ENCODE data around the gene TMEM9. TPM values are rescaled to one million over a fixed set of nuclear protein-coding genes. Genes with fewer than 3 reads are reported as not detected.

Gene TMEM9
- total RNA-seq, 1 experiment from 2014 or later = 435 TPM

DNA sequence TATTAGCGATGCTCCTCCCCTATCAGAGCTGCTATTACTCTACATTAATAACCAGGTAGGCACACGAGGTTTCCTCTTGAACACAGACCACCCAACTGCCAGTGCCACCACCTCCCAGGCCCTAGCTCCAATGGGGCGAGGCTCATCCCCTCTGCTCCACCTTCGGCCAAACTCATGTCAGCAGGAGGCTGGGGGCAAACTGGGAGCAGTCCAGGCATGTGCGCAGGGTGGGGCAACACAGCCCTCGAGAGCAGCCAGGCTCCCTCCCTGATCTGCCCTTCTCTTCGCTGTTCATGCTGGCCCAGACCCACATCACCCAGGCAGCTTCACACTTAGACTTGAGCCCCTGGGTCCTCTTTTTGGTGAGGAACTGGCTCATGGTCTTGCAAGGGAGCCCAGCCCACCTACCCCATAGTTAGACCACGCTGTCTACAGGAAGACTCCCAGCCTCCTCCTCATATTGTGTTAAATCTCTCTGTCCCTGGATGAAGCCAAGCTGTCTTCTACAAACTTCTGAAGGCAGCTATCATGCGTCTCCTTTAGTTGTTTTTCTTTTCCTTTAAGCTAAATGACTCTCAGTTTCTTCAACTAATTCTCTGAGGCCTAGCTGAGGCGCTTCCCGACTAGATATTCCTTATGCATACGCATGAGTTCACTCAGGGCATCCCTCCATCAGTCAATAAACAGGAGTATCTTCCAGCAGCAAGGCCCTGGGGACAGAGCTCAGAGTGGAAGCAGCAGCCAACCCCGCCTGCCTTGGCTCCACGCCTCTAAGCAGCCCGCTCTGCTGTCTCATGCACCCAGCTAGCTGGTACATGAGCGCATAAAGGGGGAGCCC is 12.0 kb downstream of the TMEM9 start:
- TF ChIP-seq EZH2 (IDR thresholded peaks at IDR 0.05; ENCODE audit: low read length, unreplicated experiment) = no peak
- TF ChIP-seq EZH2phosphoT487 (IDR thresholded peaks at IDR 0.05; ENCODE audit: borderline replicate concordance, low read length) = no peak
- no peak for TF ChIP-seq CTCF (conservative IDR thresholded peaks at IDR 0.05; ENCODE audit: low read depth, low read length)
- Histone ChIP-seq H3K36me3 (ENCODE audit: low read depth, low read length) (peaks cover 82% of the 10 kb centered on the region), H3K4me3 (ENCODE audit: low read length) (no peak overlapping the region), H3K27me3 (ENCODE audit: low read length) (no peaks in the 10 kb centered on the region), H3K4me1 (ENCODE audit: insufficient read depth, low read length) (peaks cover 11% of the 10 kb centered on the region), H3K9me2 (replicated peaks; ENCODE audit: low read length) (no peaks in the 10 kb centered on the region), H3K27ac (ENCODE audit: low read length) (no peak overlapping the region), H3K9ac (ENCODE audit: low read length) (no peak overlapping the region), H3K79me2 (ENCODE audit: low read length) (no peaks in the 10 kb centered on the region), H3F3A (ENCODE audit: low read length, unreplicated experiment) (peaks cover 4% of the 10 kb centered on the region), H4K20me1 (ENCODE audit: low read length) (peaks cover 4% of the 10 kb centered on the region), H3K4me2 (ENCODE audit: low read length) (no peak overlapping the region), H2AFZ (ENCODE audit: low read length) (no peak overlapping the region), H3K9me3 (ENCODE audit: low read length) (no peaks in the 10 kb centered on the region)
- BruUV-seq (replicated peaks) = no TSS peak
- intact Hi-C loops (cut with micrococcal nuclease) = no loop called here
- ChIA-PET POLR2A (ENCODE audit: unreplicated experiment) (no interaction called here), CTCF (no interaction called here)
- no peak for ATAC-seq
- no peak for DNase-seq

DNA sequence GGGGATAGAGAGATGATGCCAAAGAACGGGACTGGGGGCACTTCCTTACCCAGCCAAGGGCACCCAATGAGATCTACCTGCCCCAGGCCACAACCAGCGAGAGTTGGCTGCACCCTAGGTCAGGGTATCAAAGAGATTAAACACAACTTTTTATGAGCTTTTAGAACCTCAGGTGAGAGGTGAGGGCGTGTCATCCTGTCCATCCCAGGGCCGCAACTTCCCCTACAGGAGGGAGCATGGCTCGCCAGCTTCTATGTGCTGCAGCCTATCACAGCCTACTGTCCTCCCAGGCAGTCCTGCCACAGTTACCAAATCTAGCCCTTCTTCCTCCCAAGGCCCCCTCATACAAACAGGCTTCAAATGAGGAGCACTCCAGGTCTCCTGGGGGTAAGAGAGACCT is 12.9 kb downstream of the TMEM9 start:
- DNase-seq (no peak), ATAC-seq (no peak)
- ChIA-PET POLR2A (ENCODE audit: unreplicated experiment) (no interaction called here), CTCF (no interaction called here)
- Histone ChIP-seq H3K9ac (ENCODE audit: low read length) (no peak overlapping the region), H3K27me3 (ENCODE audit: low read length) (no peaks in the 10 kb centered on the region), H2AFZ (ENCODE audit: low read length) (no peak overlapping the region), H3K4me3 (ENCODE audit: low read length) (no peak overlapping the region), H3K79me2 (ENCODE audit: low read length) (no peaks in the 10 kb centered on the region), H4K20me1 (ENCODE audit: low read length) (peaks cover 4% of the 10 kb centered on the region), H3K9me3 (ENCODE audit: low read length) (no peaks in the 10 kb centered on the region), H3F3A (ENCODE audit: low read length, unreplicated experiment) (peaks cover 4% of the 10 kb centered on the region), H3K36me3 (ENCODE audit: low read depth, low read length) (peaks cover 78% of the 10 kb centered on the region), H3K9me2 (replicated peaks; ENCODE audit: low read length) (no peaks in the 10 kb centered on the region), H3K4me2 (ENCODE audit: low read length) (no peak overlapping the region), H3K27ac (ENCODE audit: low read length) (no peak overlapping the region), H3K4me1 (ENCODE audit: insufficient read depth, low read length) (peaks cover 14% of the 10 kb centered on the region)
- intact Hi-C loops (cut with micrococcal nuclease) = no loop called here
- no TSS peak for BruUV-seq (replicated peaks)
- no peak for TF ChIP-seq EZH2phosphoT487 (IDR thresholded peaks at IDR 0.05; ENCODE audit: borderline replicate concordance, low read length)
- TF ChIP-seq CTCF (conservative IDR thresholded peaks at IDR 0.05; ENCODE audit: low read depth, low read length) = no peak
- no peak for TF ChIP-seq EZH2 (IDR thresholded peaks at IDR 0.05; ENCODE audit: low read length, unreplicated experiment)

DNA sequence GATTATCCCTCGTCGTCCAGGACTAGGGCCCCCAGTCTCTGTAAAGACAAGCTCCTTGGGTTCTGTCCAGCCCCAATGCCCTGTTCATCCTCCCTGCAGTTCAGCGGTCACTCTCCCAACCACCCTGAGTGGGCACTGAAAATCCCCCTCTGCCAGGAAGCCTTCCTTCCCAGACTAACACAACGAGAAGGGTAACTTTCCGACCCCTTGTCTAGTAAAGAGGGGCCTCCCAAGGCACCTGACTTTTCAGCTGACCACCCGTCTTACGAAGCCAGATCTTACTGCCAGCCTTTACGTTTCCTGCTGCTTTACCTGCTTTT is 13.4 kb downstream of the TMEM9 start:
- H3K4me2 ChIP-seq (ENCODE audit: low read length) = no peak overlapping the region
- H3K27me3 ChIP-seq (ENCODE audit: low read length) = no peaks in the 10 kb centered on the region
- CTCF ChIA-PET = no interaction called here
- H2AFZ ChIP-seq (ENCODE audit: low read length) = no peak overlapping the region
- H3K36me3 ChIP-seq (ENCODE audit: low read depth, low read length) = peaks cover 78% of the 10 kb centered on the region
- ATAC-seq = no peak
- intact Hi-C loops (cut with micrococcal nuclease) = no loop called here
- peaks cover 14% of the 10 kb centered on the region for H3K4me1 ChIP-seq (ENCODE audit: insufficient read depth, low read length)
- no peaks in the 10 kb centered on the region for H3K9me2 ChIP-seq (replicated peaks; ENCODE audit: low read length)
- H3K4me3 ChIP-seq (ENCODE audit: low read length) = no peak overlapping the region
- peaks cover 4% of the 10 kb centered on the region for H3F3A ChIP-seq (ENCODE audit: low read length, unreplicated experiment)
- BruUV-seq (replicated peaks) = no TSS peak
- POLR2A ChIA-PET (ENCODE audit: unreplicated experiment) = no interaction called here
- no peaks in the 10 kb centered on the region for H3K9me3 ChIP-seq (ENCODE audit: low read length)
- TF ChIP-seq CTCF (conservative IDR thresholded peaks at IDR 0.05; ENCODE audit: low read depth, low read length) = no peak
- no peak for TF ChIP-seq EZH2phosphoT487 (IDR thresholded peaks at IDR 0.05; ENCODE audit: borderline replicate concordance, low read length)
- no peak for TF ChIP-seq EZH2 (IDR thresholded peaks at IDR 0.05; ENCODE audit: low read length, unreplicated experiment)
- H3K79me2 ChIP-seq (ENCODE audit: low read length) = no peaks in the 10 kb centered on the region
- H4K20me1 ChIP-seq (ENCODE audit: low read length) = peaks cover 4% of the 10 kb centered on the region
- no peak overlapping the region for H3K9ac ChIP-seq (ENCODE audit: low read length)
- no peak for DNase-seq
- no peak overlapping the region for H3K27ac ChIP-seq (ENCODE audit: low read length)
